Measurements from ENCODE around the gene MARCKSL1.
A peak's percentile ranks its signal among the peaks of the same experiment; 100 is the strongest.

Gene MARCKSL1

GRCh38 chr1:32352831-32353383, 16.9 kb upstream of the MARCKSL1 start:
- no peak for DNase-seq

DNA sequence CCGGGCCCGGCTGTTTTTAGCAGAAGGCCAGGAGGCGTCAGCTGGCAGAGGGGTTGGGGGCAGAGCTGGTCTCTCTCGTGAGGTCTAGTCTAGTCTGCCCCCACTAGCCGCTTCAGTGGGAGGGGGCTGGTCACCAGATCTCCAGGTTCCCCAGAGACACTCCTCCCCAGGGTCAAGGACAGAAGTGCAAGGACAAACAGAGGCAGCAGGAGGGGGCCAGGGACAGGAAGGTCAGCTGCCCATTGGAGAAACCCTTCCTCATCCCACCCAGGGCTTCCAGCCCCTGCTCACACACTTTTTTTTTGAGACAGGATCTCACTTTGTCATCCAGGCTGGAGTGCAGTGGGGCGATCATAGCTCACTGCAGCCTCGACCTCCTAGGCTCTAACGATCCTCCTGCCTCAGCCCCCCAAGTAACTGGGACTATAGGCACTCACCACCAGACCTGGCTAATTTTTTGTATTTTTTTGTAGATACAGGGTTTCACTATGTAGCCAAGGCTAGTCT, 16.3 kb upstream of the MARCKSL1 start:
- no peak for DNase-seq

DNA sequence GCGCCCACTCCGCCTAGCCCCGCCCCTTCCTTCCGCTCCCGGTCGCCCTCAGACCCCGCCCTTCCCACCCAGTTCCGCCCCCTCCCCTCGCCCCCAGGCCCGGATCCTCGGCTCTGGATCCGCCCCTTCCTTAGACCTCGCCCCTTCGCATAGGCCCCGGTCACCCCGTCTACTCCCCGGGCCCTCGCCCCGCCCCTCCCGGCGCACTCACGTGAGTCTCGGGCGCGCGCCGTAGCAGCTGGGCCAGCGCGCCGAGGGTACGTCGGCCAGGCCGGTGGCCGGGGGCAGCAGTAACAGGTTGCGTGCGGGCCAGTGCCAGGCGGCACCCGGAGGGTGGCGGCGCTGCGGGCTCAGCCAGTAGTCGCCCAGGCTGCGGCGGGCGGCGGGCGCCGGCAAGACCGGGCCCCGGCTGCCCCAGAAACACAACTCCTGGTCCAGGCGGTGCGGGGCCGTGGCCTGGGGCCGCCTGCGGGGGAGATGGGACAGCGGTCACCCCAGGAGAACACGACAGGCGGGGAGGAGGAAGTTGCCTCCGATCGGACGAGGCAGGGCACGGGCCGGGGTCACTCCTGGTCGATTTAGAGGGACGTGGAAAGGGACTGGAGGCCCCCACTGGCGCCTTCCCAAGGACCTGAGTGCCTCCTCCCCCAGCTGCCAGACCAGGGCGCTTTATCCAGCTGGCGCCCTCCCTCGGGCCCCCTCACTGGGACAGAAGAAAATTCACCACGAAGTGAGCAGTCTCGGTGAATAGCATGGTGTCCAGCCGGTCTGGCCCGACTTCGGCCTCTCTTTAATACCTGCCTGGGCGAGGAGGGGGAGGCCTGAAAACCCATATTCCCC, 15.6 kb upstream of the MARCKSL1 start:
- peak; percentile 94 for DNase-seq

GRCh38 chr1:32350785-32351398, 14.9 kb upstream of the MARCKSL1 start:
- DNase-seq, result peak; percentile 62

DNA sequence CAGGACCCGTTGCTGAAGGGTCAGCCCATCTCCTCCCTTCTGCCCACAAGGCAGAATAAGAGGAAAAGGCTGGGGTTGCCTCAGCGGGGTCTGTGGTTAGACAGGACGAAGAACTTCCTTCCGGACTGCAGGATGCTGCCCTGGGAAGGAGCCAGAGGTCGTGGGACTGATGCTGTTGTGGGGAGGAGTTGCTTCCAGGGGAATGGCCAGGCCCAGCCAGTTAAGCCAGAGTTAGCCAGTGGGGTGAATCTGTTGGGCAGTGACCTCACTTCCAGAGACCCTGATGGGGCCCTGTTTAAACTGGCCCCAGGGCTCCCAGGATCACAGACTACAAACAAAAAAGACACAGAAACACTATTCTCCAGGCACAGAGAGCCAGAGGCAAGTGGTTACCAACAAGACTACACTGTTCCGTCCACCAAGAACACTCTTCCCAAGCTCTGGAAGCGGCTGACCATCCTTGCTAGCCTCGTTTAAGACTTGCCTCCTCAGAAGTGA, 13.2 kb upstream of the MARCKSL1 start:
- no peak for DNase-seq

GRCh38 chr1:32346532-32347157, 10.6 kb upstream of the MARCKSL1 start:
- no peak for DNase-seq

GRCh38 chr1:32345289-32345827, 9.3 kb upstream of the MARCKSL1 start:
- DNase-seq, result peak; percentile 37

DNA sequence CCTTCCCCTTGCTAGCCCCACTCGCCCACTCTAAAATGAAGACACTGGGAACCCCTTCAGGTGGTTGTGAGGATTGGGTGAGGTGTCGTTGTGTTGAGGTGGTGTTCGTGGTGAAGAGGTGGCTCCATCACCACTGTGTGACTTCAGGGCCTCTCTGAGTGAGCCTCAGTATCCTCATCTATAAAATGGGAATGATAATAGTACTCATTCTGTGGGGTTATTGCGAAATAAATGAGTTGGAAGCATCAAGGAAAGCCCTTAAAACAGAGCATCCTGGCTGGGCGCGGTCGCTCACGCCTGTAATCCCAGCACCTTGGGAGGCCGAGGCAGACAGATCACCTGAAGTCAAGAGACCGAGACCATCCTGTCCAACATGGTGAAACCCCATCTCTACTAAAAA, 6.7 kb upstream of the MARCKSL1 start:
- DNase-seq, result no peak

DNA sequence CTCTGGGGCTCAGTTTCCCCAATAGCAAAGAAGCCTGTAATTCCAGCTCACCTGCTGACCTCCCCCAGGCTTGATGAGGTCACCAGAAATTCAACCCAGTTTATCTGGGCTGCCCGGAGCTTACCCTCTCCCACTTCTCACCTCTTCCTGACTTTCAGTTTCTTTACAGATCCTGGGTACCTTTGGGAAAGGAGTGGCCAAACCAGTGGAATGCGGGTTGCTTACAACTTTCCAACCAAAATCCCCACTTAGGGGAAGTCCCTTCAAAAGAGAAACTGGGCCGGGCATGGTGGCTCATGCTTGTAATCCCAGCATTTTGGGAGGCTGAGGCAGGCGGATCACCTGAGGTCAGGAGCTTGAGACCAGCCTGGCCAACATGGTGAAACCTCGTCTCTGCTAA, 5.9 kb upstream of the MARCKSL1 start:
- DNase-seq, result no peak

DNA sequence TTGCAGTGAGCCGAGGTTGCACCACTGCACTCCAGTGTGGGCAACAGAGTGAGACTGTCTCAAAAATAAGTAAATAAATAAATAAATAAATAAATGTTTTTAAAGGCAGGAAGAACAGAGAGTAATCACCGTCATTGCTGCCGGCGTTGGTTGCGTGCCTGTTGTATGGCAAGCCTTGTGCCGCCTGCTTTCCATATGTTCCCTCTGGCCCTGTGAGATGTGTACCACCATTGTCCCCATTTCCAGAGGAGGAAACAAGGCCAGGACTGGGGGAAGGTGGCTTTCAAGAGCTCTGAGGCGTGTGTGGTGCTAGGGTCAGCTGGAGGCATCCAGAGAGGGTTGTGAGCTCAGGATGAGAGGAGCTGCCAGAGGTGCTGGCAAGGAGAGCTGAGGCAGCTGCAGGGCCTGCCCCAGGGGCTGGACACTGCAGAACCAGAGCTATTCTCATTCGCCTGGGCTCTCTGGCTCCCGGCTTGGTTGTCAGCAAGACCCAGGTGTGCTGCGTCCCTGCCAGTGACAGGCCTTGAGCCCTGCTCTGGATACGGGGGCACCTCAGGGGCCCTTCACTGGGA, 5.2 kb upstream of the MARCKSL1 start:
- no peak for DNase-seq

- DNase-seq, result peak; percentile 33
These were observed 3.4 kb upstream of the MARCKSL1 start for GRCh38 chr1:32339363-32339978.

DNA sequence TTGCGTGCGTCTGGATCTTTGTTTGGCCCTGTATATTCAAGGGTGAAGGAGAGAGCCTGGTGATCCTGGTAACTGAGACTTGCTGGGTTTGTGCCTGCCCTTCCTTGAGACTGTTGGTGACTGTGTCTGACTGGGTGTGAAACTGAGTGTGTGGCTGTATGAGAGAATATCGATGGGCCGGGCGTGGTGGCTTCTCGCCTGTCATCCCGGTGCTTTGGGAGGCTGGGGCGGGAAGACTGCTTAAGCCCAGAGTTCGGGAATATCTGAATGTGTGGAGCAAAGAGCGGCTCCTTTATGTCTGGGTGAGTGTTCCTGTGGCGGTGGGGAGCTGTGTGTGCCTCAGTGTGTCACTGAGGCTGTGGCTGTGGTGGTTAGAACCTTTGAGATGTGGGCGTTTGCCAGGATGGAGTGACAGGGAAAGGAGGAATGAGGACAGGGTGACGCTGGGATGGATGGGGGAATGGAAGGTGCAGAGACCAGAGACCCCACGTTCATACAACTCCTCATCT, 2.7 kb upstream of the MARCKSL1 start:
- no peak for DNase-seq

GRCh38 chr1:32337855-32338636, 2.0 kb upstream of the MARCKSL1 start:
- no peak for DNase-seq

GRCh38 chr1:32336963-32337675, 1.1 kb upstream of the MARCKSL1 start:
- DNase-seq, result no peak

GRCh38 chr1:32336591-32336932, 529 bp upstream of the MARCKSL1 start:
- no peak for DNase-seq

DNA sequence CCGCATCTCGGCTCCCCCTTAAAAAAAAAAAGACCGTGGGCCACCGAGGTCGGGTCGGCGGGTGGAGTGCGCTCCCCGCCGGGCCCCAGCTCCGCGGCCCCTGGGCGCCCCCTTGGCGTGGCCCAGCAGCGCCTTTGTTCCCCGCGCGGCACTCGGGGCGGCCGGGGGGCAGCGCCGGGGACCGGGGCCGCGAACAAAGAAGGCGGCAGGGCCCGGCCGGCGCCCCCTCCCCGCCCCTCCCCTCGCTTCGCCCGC, 571 bp downstream of the MARCKSL1 start:
- no peak for DNase-seq

DNA sequence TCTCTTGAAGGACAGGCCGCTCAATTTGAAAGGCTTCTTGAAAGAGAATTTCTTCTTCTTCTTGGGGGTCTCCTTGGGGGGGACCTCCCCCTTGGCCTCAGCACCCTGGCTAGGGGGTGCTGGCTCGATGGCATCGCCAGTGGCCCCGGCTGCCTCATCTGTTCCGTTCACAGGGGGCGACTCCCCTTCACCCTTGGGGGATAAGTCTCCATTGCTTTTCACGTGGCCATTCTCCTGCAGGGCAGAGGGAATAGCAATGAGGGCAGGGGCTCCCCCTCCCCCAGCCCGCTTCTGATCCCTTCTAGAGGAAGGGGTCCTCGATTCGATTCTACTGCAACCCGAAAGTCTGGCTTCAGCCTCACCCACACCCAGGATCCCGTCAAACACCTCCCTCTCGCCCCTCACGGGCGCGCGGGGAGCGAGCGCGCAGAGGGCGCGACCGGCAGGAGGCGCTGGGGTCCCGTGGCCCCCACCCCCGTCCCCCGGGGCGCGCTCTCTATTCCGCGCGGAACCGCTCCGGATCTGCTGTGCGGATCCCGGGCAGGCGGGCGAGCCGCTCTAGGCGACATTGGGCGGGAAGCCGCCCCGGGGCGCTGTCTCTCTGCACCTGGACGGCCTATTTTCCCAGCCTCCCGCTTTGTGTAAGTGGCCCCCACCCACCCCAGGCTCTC, 1.0 kb downstream of the MARCKSL1 start:
- DNase-seq, result peak; percentile 48

- no peak for DNase-seq
These were observed 1.7 kb downstream of the MARCKSL1 start for GRCh38 chr1:32334274-32334861.

DNA sequence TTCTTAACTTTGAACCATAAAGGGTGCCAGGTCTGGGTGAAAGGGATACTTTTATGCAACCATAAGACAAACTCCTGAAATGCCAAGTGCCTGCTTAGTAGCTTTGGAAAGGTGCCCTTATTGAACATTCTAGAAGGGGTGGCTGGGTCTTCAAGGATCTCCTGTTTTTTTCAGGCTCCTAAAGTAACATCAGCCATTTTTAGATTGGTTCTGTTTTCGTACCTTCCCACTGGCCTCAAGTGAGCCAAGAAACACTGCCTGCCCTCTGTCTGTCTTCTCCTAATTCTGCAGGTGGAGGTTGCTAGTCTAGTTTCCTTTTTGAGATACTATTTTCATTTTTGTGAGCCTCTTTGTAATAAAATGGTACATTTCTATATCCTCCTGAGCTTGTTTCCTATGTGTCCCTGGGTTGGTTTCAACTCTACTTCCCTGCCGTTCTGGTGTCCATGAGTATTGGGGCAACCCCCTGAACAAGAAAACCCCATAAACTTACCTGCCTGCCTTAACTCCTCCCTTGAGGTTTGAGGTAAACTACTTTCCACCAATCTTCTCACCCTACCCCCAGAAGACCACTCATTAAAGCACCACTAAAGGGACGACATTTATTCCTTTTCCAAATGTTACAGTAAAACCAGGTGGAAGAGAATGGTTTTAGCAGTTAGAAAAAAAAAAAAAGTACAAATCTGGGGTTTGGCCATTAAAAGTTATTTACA, 2.6 kb downstream of the MARCKSL1 start:
- DNase-seq, result no peak
